Memory B cell (primary cell): ENCODE results near the gene USH1C.

Experiments
- ATAC-seq: fragments of 150-1000 bp; cut with Tn5 transposase; 2 replicates; pipeline ENCODE4 v1.10.0; 2021; ENCODE audit warnings: low read depth, mild to moderate bottlenecking, moderate library complexity
- DNase-seq, 2 donors: peaks; one replicate each; pipeline ENCODE4 v3.0.0; 2022; ENCODE audit warnings: low spot score in 2 of 2
- H3K27ac Mint-ChIP-seq: one replicate; pipeline ENCODE4 v1.8.0; 2022; ENCODE audit warnings: mild to moderate bottlenecking, moderate library complexity, mixed read lengths
- H3K27me3 Mint-ChIP-seq: one replicate; pipeline ENCODE4 v1.8.0; 2022; ENCODE audit warnings: mixed read lengths
- H3K36me3 Mint-ChIP-seq: one replicate; pipeline ENCODE4 v1.8.0; 2022; ENCODE audit warnings: mild to moderate bottlenecking, mixed read lengths
- H3K4me1 Mint-ChIP-seq: one replicate; pipeline ENCODE4 v1.8.0; 2022; ENCODE audit warnings: mixed read lengths
- H3K4me3 Mint-ChIP-seq: one replicate; pipeline ENCODE4 v1.8.0; 2022; ENCODE audit warnings: mild to moderate bottlenecking, moderate library complexity, mixed read lengths
- H3K9me3 Mint-ChIP-seq: one replicate; pipeline ENCODE4 v1.8.0; 2022; ENCODE audit warnings: mixed read lengths

USH1C gene

DNA sequence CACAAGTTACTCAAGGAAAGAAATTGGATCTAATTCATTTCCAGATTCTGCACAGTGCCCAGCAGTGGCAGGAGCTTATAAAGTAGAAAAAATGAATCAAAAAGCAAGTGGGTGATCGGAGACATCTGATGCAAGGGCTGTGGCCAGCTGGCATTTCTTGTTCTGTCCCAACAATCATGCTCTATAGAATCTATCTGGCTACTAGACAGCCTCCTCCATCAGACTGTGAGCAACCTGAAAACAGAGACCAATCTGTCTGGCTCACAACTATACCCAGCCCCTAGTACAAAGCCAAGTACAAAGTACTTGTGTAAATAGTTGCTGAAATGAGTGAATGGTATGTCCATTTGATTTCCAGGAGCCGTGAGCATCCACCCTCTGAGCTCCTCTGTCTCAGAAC is 11.4 kb downstream of the USH1C start:
- DNase-seq, result no peak
- H3K9me3 Mint-ChIP-seq, result no peaks in the 10 kb centered on the region
- no peaks in the 10 kb centered on the region for H3K36me3 Mint-ChIP-seq
- no peak overlapping the region for H3K4me3 Mint-ChIP-seq
- ATAC-seq, result no peak
- peaks cover 7% of the 10 kb centered on the region for H3K27me3 Mint-ChIP-seq
- no peak overlapping the region for H3K27ac Mint-ChIP-seq
- H3K4me1 Mint-ChIP-seq, result no peaks in the 10 kb centered on the region

DNA sequence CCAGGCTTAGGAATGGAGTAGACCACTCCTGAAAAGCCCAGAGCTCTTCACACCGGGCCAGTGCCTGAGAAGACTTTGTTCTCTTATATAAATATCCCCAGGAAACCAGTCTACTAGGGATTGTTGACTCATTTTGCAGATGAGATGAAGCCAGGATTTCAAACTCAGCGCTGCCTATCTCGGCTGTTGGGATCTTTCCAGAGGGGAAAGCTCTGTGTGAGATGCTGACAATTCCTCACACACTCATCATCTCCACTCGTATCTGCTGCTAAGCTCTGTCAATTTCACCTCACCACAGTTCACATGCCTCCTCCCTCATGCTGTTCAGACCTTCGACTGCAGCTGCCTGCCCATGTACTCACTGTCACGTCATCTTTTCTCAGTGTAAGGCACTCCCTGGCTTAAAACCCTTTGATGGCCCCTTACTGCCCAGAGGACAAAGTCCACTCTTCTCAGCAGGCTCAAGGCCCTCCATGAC is 12.5 kb downstream of the USH1C start:
- DNase-seq, result no peak

GRCh38 chr11:17531071-17531600 is 13.1 kb downstream of the USH1C start:
- no peaks in the 10 kb centered on the region for H3K9me3 Mint-ChIP-seq
- H3K4me3 Mint-ChIP-seq, result no peak overlapping the region
- peaks cover 9% of the 10 kb centered on the region for H3K27me3 Mint-ChIP-seq
- no peaks in the 10 kb centered on the region for H3K4me1 Mint-ChIP-seq
- DNase-seq (no peak), ATAC-seq (no peak)
- H3K27ac Mint-ChIP-seq, result no peak overlapping the region
- no peaks in the 10 kb centered on the region for H3K36me3 Mint-ChIP-seq

More for the DNA sequence above, 12.5 kb downstream of the USH1C start:
- Mint-ChIP-seq H3K4me1 (no peaks in the 10 kb centered on the region), H3K36me3 (no peaks in the 10 kb centered on the region), H3K27ac (peak overlapping the region; percentile 37), H3K27me3 (peaks cover 7% of the 10 kb centered on the region), H3K9me3 (no peaks in the 10 kb centered on the region), H3K4me3 (no peak overlapping the region)
- no peak for ATAC-seq

- no peak for ATAC-seq
- Mint-ChIP-seq H3K4me3 (no peak overlapping the region), H3K9me3 (no peaks in the 10 kb centered on the region), H3K4me1 (no peaks in the 10 kb centered on the region), H3K27ac (no peak overlapping the region), H3K36me3 (no peaks in the 10 kb centered on the region), H3K27me3 (peaks cover 10% of the 10 kb centered on the region)
- DNase-seq, result no peak
These were observed 14.4 kb downstream of the USH1C start for GRCh38 chr11:17529844-17530185.

DNA sequence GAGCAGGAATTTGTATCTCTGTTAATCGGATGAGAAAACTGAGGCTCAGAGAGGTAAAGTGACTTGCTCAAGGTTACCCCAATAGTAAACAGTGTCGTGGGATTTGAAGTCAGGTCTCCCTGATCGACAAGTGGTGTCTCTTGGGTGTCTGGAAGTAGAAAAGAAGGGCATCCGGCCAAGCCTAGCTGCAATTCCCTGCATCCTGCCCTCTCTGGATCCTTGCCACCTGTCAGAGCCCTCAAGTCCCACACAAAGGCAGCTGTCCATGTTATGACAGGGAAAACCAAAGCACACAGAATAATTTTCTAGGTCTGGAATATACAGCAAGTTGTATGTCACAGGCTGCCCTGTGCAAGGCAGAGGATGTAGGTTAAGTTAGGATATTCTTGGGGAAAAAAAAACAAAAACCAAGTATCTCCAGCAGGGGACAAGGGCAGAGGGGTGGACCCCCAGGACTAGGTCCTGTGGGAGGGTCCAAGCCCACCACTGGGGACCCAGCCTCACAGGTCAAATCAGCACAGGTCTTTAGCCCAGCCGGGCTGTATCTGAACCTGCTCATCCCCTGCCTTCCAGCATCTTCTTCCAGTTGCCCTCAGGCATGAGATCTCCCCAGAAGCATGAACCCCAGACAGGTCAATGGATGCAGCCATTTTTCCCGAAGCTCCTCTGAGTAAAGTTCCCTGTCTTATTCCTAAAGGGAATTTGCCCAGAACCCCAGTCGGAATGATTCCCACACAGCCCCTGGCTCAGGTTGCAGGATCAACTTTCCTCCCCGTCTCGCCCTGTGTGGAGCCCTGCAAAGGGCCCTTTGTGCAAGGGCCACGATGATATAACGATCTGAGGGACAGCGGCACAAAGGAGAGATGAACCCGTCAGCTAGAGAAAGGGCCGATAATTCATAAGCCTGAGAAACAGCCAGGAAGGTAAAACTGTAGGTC is 15.0 kb downstream of the USH1C start:
- no peak overlapping the region for H3K4me3 Mint-ChIP-seq
- H3K36me3 Mint-ChIP-seq, result no peaks in the 10 kb centered on the region
- DNase-seq (no peak), ATAC-seq (no peak)
- no peaks in the 10 kb centered on the region for H3K9me3 Mint-ChIP-seq
- peaks cover 10% of the 10 kb centered on the region for H3K27me3 Mint-ChIP-seq
- H3K27ac Mint-ChIP-seq, result no peak overlapping the region
- H3K4me1 Mint-ChIP-seq, result no peaks in the 10 kb centered on the region

GRCh38 chr11:17528181-17528691 is 16.0 kb downstream of the USH1C start:
- Mint-ChIP-seq H3K27ac (no peak overlapping the region), H3K36me3 (no peaks in the 10 kb centered on the region), H3K9me3 (no peaks in the 10 kb centered on the region), H3K27me3 (peaks cover 10% of the 10 kb centered on the region), H3K4me3 (no peak overlapping the region), H3K4me1 (no peaks in the 10 kb centered on the region)
- DNase-seq, result peak in 1 of 2 donors; percentile 19
- peak; percentile 60 for ATAC-seq

GRCh38 chr11:17527628-17527995 is 16.6 kb downstream of the USH1C start:
- no peaks in the 10 kb centered on the region for H3K36me3 Mint-ChIP-seq
- no peaks in the 10 kb centered on the region for H3K4me1 Mint-ChIP-seq
- no peaks in the 10 kb centered on the region for H3K9me3 Mint-ChIP-seq
- H3K27ac Mint-ChIP-seq, result no peak overlapping the region
- no peak for DNase-seq
- ATAC-seq, result no peak
- H3K27me3 Mint-ChIP-seq, result peaks cover 9% of the 10 kb centered on the region
- no peak overlapping the region for H3K4me3 Mint-ChIP-seq

- no peaks in the 10 kb centered on the region for H3K4me1 Mint-ChIP-seq
- ATAC-seq, result no peak
- H3K9me3 Mint-ChIP-seq, result no peaks in the 10 kb centered on the region
These were observed 17.1 kb downstream of the USH1C start for GRCh38 chr11:17526931-17527627.

GRCh38 chr11:17526326-17526725 is 17.9 kb downstream of the USH1C start:
- Mint-ChIP-seq H3K27ac (no peak overlapping the region), H3K4me1 (no peaks in the 10 kb centered on the region), H3K27me3 (peaks cover 3% of the 10 kb centered on the region), H3K36me3 (no peaks in the 10 kb centered on the region), H3K9me3 (no peaks in the 10 kb centered on the region), H3K4me3 (no peak overlapping the region)
- ATAC-seq (no peak), DNase-seq (no peak)

More at GRCh38 chr11:17526931-17527627, 17.1 kb downstream of the USH1C start:
- Mint-ChIP-seq H3K36me3 (no peaks in the 10 kb centered on the region), H3K4me3 (no peak overlapping the region), H3K27ac (no peak overlapping the region), H3K27me3 (peaks cover 7% of the 10 kb centered on the region)
- DNase-seq, result no peak

GRCh38 chr11:17525570-17525969 is 18.6 kb downstream of the USH1C start:
- H3K27me3 Mint-ChIP-seq, result peaks cover 3% of the 10 kb centered on the region
- H3K4me1 Mint-ChIP-seq, result no peaks in the 10 kb centered on the region
- H3K36me3 Mint-ChIP-seq, result no peaks in the 10 kb centered on the region
- H3K27ac Mint-ChIP-seq, result no peak overlapping the region
- DNase-seq (no peak), ATAC-seq (no peak)
- H3K4me3 Mint-ChIP-seq, result no peak overlapping the region
- H3K9me3 Mint-ChIP-seq, result no peaks in the 10 kb centered on the region

- Mint-ChIP-seq H3K4me3 (no peak overlapping the region), H3K9me3 (no peaks in the 10 kb centered on the region), H3K27me3 (peaks cover 5% of the 10 kb centered on the region), H3K36me3 (no peaks in the 10 kb centered on the region), H3K27ac (peak overlapping the region; percentile 25), H3K4me1 (no peaks in the 10 kb centered on the region)
- ATAC-seq (no peak), DNase-seq (no peak)
These were observed 20.0 kb downstream of the USH1C start for GRCh38 chr11:17524221-17524620.

GRCh38 chr11:17522655-17523054 is 21.6 kb downstream of the USH1C start:
- Mint-ChIP-seq H3K36me3 (no peaks in the 10 kb centered on the region), H3K9me3 (no peaks in the 10 kb centered on the region), H3K27me3 (peaks cover 5% of the 10 kb centered on the region), H3K4me1 (no peaks in the 10 kb centered on the region), H3K4me3 (no peak overlapping the region), H3K27ac (no peak overlapping the region)
- no peak for ATAC-seq
- DNase-seq, result no peak

- H3K4me1 Mint-ChIP-seq, result no peaks in the 10 kb centered on the region
- H3K9me3 Mint-ChIP-seq, result no peaks in the 10 kb centered on the region
- no peaks in the 10 kb centered on the region for H3K36me3 Mint-ChIP-seq
- no peak overlapping the region for H3K27ac Mint-ChIP-seq
- no peak overlapping the region for H3K4me3 Mint-ChIP-seq
- peaks cover 5% of the 10 kb centered on the region for H3K27me3 Mint-ChIP-seq
- no peak for DNase-seq
- no peak for ATAC-seq
These were observed 22.9 kb downstream of the USH1C start for GRCh38 chr11:17521106-17521900.
